GM23338 (cell line): ENCODE results near the gene TBC1D16. TPM values are rescaled to one million over a fixed set of nuclear protein-coding genes. Genes with fewer than 3 reads are reported as not detected.

ENCODE experiments used
- ATAC-seq: fragments of 200-7000 bp; cut with Tn5 transposase; 3 replicates; pipeline ENCODE4 v1.9.1; 2020
- DNase-seq: peaks from one replicate; pipeline ENCODE4 v3.0.0-alpha.2; 2015; ENCODE audit warnings: low spot score
- H2AFZ ChIP-seq: fragments of 200-600 bp; sonication (generic); 2 replicates; pipeline ENCODE4 v1.8.0; 2016; ENCODE audit warnings: antibody characterized with exemption, mild to moderate bottlenecking, moderate library complexity
- H3F3A ChIP-seq: fragments of 200-600 bp; sonication (generic); replicated peaks from 2 replicates; pipeline ENCODE4 v1.8.0; 2017; ENCODE audit warnings: antibody characterized with exemption, mixed run types, low read depth
- H3K27ac ChIP-seq: fragments of 200-600 bp; sonication (generic); 2 replicates; pipeline ENCODE4 v1.6.1; 2016; ENCODE audit warnings: low read depth
- H3K27me3 ChIP-seq: fragments of 200-600 bp; sonication (generic); 2 replicates; pipeline ENCODE4 v1.8.0; 2016; ENCODE audit warnings: mild to moderate bottlenecking, mixed run types, moderate library complexity; ENCODE audit not compliant: insufficient read depth
- H3K36me3 ChIP-seq: fragments of 200-600 bp; sonication (generic); 2 replicates; pipeline ENCODE4 v1.8.0; 2016; ENCODE audit warnings: mild to moderate bottlenecking; ENCODE audit not compliant: insufficient read depth
- H3K4me1 ChIP-seq: fragments of 200-600 bp; sonication (generic); 2 replicates; pipeline ENCODE4 v1.8.0; 2016; ENCODE audit warnings: mild to moderate bottlenecking, moderate library complexity; ENCODE audit not compliant: insufficient read depth
- H3K4me2 ChIP-seq: fragments of 200-600 bp; sonication (generic); 2 replicates; pipeline ENCODE4 v1.7.1; 2017; ENCODE audit warnings: mixed run types
- H3K4me3 ChIP-seq: fragments of 200-600 bp; sonication (generic); 2 replicates; pipeline ENCODE4 v1.6.1; 2016; ENCODE audit warnings: mixed run types
- H3K79me2 ChIP-seq: fragments of 200-600 bp; sonication (generic); replicated peaks from 2 replicates; pipeline ENCODE4 v1.8.0; 2017; ENCODE audit warnings: mild to moderate bottlenecking; ENCODE audit not compliant: insufficient read depth
- H3K9me2 ChIP-seq: fragments of 200-600 bp; sonication (generic); 2 replicates; pipeline ENCODE4 v1.8.0; 2017; ENCODE audit not compliant: insufficient read depth
- H4K20me1 ChIP-seq: fragments of 200-600 bp; sonication (generic); replicated peaks from 2 replicates; pipeline ENCODE4 v1.8.0; 2017; ENCODE audit warnings: mild to moderate bottlenecking; ENCODE audit not compliant: insufficient read depth
- H3K27ac Mint-ChIP-seq: 2 replicates; pipeline ENCODE4 v1.8.0; 2020; ENCODE audit warnings: inconsistent platforms, mild to moderate bottlenecking, moderate library complexity, mixed read lengths
- H3K27me3 Mint-ChIP-seq: 3 replicates; pipeline ENCODE4 v1.8.0; 2022; ENCODE audit warnings: low read depth, mild to moderate bottlenecking, moderate library complexity, mixed read lengths, inconsistent platforms; ENCODE audit not compliant: insufficient read depth, poor library complexity
- H3K36me3 Mint-ChIP-seq: 3 replicates; pipeline ENCODE4 v1.8.0; 2021; ENCODE audit warnings: low read depth, mild to moderate bottlenecking, inconsistent platforms, moderate library complexity, mixed read lengths
- H3K4me1 Mint-ChIP-seq: 3 replicates; pipeline ENCODE4 v1.8.0; 2020; ENCODE audit warnings: mild to moderate bottlenecking, inconsistent platforms, mixed read lengths
- H3K4me3 Mint-ChIP-seq: 3 replicates; pipeline ENCODE4 v1.8.0; 2021; ENCODE audit warnings: moderate library complexity, mild to moderate bottlenecking, inconsistent platforms, mixed read lengths
- H3K9me3 Mint-ChIP-seq: 3 replicates; pipeline ENCODE4 v1.8.0; 2020; ENCODE audit warnings: moderate library complexity, mild to moderate bottlenecking, inconsistent platforms, mixed read lengths
- CREB1 ChIP-seq: fragments of 250-450 bp; sonication (Bioruptor Pico); IDR thresholded peaks from 2 replicates; pipeline ENCODE4 v1.5.0; 2020; ENCODE audit warnings: low read depth, mild to moderate bottlenecking, moderate library complexity
- EZH2 ChIP-seq: fragments of 200-600 bp; sonication (generic); IDR thresholded peaks from one replicate; pipeline ENCODE4 v1.8.0; 2017; ENCODE audit warnings: antibody characterized with exemption, mild to moderate bottlenecking, low read depth; ENCODE audit not compliant: unreplicated experiment
- EZH2phosphoT487 ChIP-seq: fragments of 200-600 bp; sonication (generic); IDR thresholded peaks from one replicate; pipeline ENCODE4 v1.8.1; 2018; ENCODE audit warnings: antibody characterized with exemption; ENCODE audit not compliant: unreplicated experiment
- JUNB ChIP-seq: IDR thresholded peaks from one replicate; pipeline ENCODE4 v1.6.1; 2016; ENCODE audit warnings: antibody characterized with exemption; ENCODE audit not compliant: unreplicated experiment
- NANOG ChIP-seq: IDR thresholded peaks from 2 replicates; pipeline ENCODE4 v1.6.1; 2016; ENCODE audit warnings: antibody characterized with exemption, borderline replicate concordance
- POLR2AphosphoS5 ChIP-seq: IDR thresholded peaks from 2 replicates; pipeline ENCODE4 v1.6.1; 2016; ENCODE audit warnings: antibody characterized with exemption, low read depth
- STAT1 ChIP-seq: IDR thresholded peaks from one replicate; pipeline ENCODE4 v1.6.1; 2016; ENCODE audit warnings: antibody characterized with exemption; ENCODE audit not compliant: unreplicated experiment
- ZNF114 ChIP-seq: fragments of 250-450 bp; sonication (Bioruptor Pico); IDR thresholded peaks from 2 replicates; pipeline ENCODE4 v1.5.0; 2020; ENCODE audit warnings: mild to moderate bottlenecking, moderate library complexity
- ZNF331 ChIP-seq: fragments of 250-450 bp; sonication (Bioruptor Pico); IDR thresholded peaks from 2 replicates; pipeline ENCODE4 v1.5.0; 2020; ENCODE audit warnings: low read depth, mild to moderate bottlenecking, moderate library complexity
- polyA plus RNA-seq: library from polyadenylated mRNA; unstranded; fragments of >200 nt; fragmentation: Nextera tagmentation; extraction: Ambion mirVana; gene quantifications from 2 replicates; pipeline ENCODE4 v1.2.1, GENCODE V29; 2016
- total RNA-seq: library from RNA; depleted of rRNA; stranded (reverse); fragments of >200 nt; shearing (Covaris generic); gene quantifications from 2 replicates; pipeline ENCODE4 v1.2.3, GENCODE V29; 2014
- TF ChIP-seq, protein P1 (sequence below), 2 experiments: fragments of 200-600 bp in 1 of 2; sonication (generic) in 1 of 2; conservative IDR thresholded peaks; 2 replicates each; pipeline versions ENCODE4 v1.5.1 to v1.6.1; 2016 to 2017; ENCODE audit warnings: antibody characterized with exemption in 2 of 2, low read depth in 2 of 2, mild to moderate bottlenecking in 2 of 2, moderate library complexity in 1 of 2
- TF ChIP-seq, protein P2 (sequence below): fragments of 250-450 bp; sonication (Bioruptor Pico); IDR thresholded peaks from 2 replicates; pipeline ENCODE4 v1.5.0; 2020; ENCODE audit warnings: mild to moderate bottlenecking, moderate library complexity
- TF ChIP-seq, protein P3 (sequence below): IDR thresholded peaks from one replicate; pipeline ENCODE4 v1.6.1; 2018; ENCODE audit warnings: antibody characterized with exemption; ENCODE audit not compliant: unreplicated experiment
- TF ChIP-seq, protein P4 (sequence below): IDR thresholded peaks from 2 replicates; pipeline ENCODE4 v1.6.1; 2016; ENCODE audit warnings: antibody characterized with exemption

Gene TBC1D16
- total and polyA plus RNA-seq, 2 experiments from 2014 or later: 16.7 to 104 TPM

DNA sequence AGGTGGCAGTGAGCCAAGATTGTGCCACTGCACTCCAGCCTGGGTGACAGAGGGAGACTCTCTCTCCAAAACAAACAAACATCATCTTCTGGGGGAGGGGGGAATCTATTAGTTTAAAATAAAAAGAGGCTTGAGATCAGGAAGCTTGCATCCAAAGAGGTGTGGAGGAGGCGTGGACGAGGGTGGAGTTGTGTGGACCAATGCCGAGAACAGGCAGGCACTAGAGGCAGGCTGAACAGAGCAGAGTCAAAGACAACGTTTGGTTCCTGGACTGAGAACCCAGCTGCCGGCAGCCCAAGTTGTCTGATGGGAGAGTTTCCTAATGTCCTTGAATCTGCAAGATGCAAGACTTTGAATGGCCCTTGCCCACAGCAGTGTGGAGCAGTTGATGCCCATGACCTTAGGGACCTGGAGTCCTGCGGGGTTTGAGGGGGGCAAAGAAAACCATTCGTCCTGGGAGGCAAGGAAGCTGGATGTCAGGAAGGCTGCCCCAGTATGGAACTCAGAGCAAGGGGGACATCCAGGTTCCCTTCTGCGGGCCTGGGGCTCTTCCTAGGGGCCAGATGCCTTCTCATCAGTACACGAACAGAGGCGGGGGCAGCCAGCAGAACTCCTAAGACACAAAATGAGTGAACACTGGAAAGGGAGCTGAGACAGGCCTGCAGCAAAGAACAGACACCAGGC is 9.2 kb downstream of the TBC1D16 start:
- H3K27ac ChIP-seq: peak overlapping the region; percentile 59; the same call in 1 of the 2 replicates
- Mint-ChIP-seq H3K4me1 (peaks cover 34% of the 10 kb centered on the region), H3K27me3 (no peaks in the 10 kb centered on the region), H3K27ac (no peak overlapping the region; the same call in 1 of the 2 replicates), H3K36me3 (no peaks in the 10 kb centered on the region), H3K9me3 (no peaks in the 10 kb centered on the region), H3K4me3 (no peak overlapping the region)
- no peak overlapping the region for H2AFZ ChIP-seq
- H3K79me2 ChIP-seq: peaks cover 96% of the 10 kb centered on the region
- H3K4me2 ChIP-seq: 0 out of 2 replicates have a peak overlapping the region, but pooled peaks have one; percentile 26
- H3K9me2 ChIP-seq: no peaks in the 10 kb centered on the region
- ATAC-seq: no peak
- H3K27me3 ChIP-seq: no peaks in the 10 kb centered on the region
- H3F3A ChIP-seq: peaks cover 2% of the 10 kb centered on the region; the same call in 1 of the 2 replicates
- no peak overlapping the region for H3K4me3 ChIP-seq
- no peaks in the 10 kb centered on the region for H3K36me3 ChIP-seq
- H4K20me1 ChIP-seq: peaks cover 54% of the 10 kb centered on the region
- no peak for DNase-seq
- H3K4me1 ChIP-seq: peaks cover 19% of the 10 kb centered on the region
- TF ChIP-seq, protein P1, sequence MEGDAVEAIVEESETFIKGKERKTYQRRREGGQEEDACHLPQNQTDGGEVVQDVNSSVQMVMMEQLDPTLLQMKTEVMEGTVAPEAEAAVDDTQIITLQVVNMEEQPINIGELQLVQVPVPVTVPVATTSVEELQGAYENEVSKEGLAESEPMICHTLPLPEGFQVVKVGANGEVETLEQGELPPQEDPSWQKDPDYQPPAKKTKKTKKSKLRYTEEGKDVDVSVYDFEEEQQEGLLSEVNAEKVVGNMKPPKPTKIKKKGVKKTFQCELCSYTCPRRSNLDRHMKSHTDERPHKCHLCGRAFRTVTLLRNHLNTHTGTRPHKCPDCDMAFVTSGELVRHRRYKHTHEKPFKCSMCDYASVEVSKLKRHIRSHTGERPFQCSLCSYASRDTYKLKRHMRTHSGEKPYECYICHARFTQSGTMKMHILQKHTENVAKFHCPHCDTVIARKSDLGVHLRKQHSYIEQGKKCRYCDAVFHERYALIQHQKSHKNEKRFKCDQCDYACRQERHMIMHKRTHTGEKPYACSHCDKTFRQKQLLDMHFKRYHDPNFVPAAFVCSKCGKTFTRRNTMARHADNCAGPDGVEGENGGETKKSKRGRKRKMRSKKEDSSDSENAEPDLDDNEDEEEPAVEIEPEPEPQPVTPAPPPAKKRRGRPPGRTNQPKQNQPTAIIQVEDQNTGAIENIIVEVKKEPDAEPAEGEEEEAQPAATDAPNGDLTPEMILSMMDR (conservative IDR thresholded peaks at IDR 0.05; ENCODE audit: low read depth in 2 of 2): no peak
- TF ChIP-seq POLR2AphosphoS5: no peak
- TF ChIP-seq, protein P2, sequence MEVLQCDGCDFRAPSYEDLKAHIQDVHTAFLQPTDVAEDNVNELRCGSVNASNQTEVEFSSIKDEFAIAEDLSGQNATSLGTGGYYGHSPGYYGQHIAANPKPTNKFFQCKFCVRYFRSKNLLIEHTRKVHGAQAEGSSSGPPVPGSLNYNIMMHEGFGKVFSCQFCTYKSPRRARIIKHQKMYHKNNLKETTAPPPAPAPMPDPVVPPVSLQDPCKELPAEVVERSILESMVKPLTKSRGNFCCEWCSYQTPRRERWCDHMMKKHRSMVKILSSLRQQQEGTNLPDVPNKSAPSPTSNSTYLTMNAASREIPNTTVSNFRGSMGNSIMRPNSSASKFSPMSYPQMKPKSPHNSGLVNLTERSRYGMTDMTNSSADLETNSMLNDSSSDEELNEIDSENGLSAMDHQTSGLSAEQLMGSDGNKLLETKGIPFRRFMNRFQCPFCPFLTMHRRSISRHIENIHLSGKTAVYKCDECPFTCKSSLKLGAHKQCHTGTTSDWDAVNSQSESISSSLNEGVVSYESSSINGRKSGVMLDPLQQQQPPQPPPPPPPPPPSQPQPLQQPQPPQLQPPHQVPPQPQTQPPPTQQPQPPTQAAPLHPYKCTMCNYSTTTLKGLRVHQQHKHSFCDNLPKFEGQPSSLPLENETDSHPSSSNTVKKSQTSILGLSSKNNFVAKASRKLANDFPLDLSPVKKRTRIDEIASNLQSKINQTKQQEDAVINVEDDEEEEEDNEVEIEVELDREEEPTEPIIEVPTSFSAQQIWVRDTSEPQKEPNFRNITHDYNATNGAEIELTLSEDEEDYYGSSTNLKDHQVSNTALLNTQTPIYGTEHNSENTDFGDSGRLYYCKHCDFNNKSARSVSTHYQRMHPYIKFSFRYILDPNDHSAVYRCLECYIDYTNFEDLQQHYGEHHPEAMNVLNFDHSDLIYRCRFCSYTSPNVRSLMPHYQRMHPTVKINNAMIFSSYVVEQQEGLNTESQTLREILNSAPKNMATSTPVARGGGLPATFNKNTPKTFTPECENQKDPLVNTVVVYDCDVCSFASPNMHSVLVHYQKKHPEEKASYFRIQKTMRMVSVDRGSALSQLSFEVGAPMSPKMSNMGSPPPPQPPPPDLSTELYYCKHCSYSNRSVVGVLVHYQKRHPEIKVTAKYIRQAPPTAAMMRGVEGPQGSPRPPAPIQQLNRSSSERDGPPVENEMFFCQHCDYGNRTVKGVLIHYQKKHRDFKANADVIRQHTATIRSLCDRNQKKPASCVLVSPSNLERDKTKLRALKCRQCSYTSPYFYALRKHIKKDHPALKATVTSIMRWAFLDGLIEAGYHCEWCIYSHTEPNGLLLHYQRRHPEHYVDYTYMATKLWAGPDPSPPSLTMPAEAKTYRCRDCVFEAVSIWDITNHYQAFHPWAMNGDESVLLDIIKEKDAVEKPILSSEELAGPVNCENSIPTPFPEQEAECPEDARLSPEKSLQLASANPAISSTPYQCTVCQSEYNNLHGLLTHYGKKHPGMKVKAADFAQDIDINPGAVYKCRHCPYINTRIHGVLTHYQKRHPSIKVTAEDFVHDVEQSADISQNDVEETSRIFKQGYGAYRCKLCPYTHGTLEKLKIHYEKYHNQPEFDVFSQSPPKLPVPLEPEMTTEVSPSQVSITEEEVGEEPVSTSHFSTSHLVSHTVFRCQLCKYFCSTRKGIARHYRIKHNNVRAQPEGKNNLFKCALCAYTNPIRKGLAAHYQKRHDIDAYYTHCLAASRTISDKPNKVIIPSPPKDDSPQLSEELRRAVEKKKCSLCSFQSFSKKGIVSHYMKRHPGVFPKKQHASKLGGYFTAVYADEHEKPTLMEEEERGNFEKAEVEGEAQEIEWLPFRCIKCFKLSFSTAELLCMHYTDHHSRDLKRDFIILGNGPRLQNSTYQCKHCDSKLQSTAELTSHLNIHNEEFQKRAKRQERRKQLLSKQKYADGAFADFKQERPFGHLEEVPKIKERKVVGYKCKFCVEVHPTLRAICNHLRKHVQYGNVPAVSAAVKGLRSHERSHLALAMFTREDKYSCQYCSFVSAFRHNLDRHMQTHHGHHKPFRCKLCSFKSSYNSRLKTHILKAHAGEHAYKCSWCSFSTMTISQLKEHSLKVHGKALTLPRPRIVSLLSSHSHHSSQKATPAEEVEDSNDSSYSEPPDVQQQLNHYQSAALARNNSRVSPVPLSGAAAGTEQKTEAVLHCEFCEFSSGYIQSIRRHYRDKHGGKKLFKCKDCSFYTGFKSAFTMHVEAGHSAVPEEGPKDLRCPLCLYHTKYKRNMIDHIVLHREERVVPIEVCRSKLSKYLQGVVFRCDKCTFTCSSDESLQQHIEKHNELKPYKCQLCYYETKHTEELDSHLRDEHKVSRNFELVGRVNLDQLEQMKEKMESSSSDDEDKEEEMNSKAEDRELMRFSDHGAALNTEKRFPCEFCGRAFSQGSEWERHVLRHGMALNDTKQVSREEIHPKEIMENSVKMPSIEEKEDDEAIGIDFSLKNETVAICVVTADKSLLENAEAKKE (CRISPR knock-in tag): no peak
- no peak for TF ChIP-seq CREB1 (CRISPR knock-in tag)
- no peak for TF ChIP-seq JUNB
- no peak for TF ChIP-seq EZH2phosphoT487
- TF ChIP-seq, protein P3, sequence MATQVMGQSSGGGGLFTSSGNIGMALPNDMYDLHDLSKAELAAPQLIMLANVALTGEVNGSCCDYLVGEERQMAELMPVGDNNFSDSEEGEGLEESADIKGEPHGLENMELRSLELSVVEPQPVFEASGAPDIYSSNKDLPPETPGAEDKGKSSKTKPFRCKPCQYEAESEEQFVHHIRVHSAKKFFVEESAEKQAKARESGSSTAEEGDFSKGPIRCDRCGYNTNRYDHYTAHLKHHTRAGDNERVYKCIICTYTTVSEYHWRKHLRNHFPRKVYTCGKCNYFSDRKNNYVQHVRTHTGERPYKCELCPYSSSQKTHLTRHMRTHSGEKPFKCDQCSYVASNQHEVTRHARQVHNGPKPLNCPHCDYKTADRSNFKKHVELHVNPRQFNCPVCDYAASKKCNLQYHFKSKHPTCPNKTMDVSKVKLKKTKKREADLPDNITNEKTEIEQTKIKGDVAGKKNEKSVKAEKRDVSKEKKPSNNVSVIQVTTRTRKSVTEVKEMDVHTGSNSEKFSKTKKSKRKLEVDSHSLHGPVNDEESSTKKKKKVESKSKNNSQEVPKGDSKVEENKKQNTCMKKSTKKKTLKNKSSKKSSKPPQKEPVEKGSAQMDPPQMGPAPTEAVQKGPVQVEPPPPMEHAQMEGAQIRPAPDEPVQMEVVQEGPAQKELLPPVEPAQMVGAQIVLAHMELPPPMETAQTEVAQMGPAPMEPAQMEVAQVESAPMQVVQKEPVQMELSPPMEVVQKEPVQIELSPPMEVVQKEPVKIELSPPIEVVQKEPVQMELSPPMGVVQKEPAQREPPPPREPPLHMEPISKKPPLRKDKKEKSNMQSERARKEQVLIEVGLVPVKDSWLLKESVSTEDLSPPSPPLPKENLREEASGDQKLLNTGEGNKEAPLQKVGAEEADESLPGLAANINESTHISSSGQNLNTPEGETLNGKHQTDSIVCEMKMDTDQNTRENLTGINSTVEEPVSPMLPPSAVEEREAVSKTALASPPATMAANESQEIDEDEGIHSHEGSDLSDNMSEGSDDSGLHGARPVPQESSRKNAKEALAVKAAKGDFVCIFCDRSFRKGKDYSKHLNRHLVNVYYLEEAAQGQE: no peak
- no peak for TF ChIP-seq ZNF331
- TF ChIP-seq ZNF114 (CRISPR knock-in tag): no peak
- TF ChIP-seq, protein P4, sequence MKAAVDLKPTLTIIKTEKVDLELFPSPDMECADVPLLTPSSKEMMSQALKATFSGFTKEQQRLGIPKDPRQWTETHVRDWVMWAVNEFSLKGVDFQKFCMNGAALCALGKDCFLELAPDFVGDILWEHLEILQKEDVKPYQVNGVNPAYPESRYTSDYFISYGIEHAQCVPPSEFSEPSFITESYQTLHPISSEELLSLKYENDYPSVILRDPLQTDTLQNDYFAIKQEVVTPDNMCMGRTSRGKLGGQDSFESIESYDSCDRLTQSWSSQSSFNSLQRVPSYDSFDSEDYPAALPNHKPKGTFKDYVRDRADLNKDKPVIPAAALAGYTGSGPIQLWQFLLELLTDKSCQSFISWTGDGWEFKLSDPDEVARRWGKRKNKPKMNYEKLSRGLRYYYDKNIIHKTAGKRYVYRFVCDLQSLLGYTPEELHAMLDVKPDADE: no peak
- no peak for TF ChIP-seq NANOG
- no peak for TF ChIP-seq EZH2
- TF ChIP-seq STAT1: no peak
